HFF-Myc (cell line): ENCODE measurements around the gene CDPF1.

ENCODE experiments used
- DNase-seq: peaks from one replicate; pipeline ENCODE4 v3.0.0-alpha.2; 2011; ENCODE audit warnings: low read depth; ENCODE audit errors: extremely low read depth
- H3K4me3 ChIP-seq: replicated peaks from 2 replicates; pipeline ENCODE4 v1.5.1; 2011; ENCODE audit warnings: low read depth, mild to moderate bottlenecking, control low read depth, low read length
- CTCF ChIP-seq: IDR thresholded peaks from 2 replicates; pipeline ENCODE4 v1.5.1; 2012; ENCODE audit warnings: mild to moderate bottlenecking, low read depth, low read length, control low read depth; ENCODE audit errors: missing control alignments

The CDPF1 gene

DNA sequence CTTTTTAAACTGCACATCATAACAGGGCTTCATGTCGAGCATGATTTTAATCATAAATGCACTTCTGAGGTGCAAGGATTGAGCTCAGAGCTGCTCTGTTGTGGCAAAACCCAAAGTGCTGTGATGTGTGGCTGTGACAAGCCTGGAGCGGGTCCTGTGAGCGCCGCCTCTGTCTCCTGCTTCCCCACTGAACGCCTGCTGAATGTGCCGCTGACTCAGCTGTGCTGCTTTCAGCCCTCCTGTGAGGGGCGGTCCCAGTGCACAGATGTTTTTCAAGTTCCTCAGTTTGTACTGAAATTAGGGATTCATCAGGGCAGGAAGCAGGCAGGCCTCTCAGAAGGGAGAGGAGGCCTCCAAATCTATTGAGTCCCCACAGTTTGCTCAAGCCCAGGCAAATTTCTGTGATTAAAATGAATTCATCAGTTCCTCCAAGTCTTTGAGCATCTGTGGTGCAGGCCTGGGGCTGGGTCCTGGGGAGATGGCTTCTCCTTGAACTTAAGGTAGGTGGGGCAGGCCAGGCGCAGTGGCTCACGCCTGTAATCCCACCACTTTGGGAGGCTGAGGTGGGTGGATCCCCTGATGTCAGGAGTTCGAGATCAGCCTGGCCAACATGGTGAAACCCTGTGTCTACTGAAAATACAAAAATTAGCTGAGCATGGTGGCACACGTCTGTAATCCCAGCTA, 43.6 kb upstream of the CDPF1 start:
- H3K4me3 ChIP-seq = no peak overlapping the region
- TF ChIP-seq CTCF = no peak
- peak; percentile 49 for DNase-seq

GRCh38 chr22:46292732-46293131, 42.6 kb upstream of the CDPF1 start:
- H3K4me3 ChIP-seq = no peak overlapping the region
- no peak for TF ChIP-seq CTCF
- no peak for DNase-seq

GRCh38 chr22:46292173-46292572, 42.1 kb upstream of the CDPF1 start:
- no peak for DNase-seq
- no peak for TF ChIP-seq CTCF
- H3K4me3 ChIP-seq = no peak overlapping the region

GRCh38 chr22:46290843-46291785, 41.0 kb upstream of the CDPF1 start:
- TF ChIP-seq CTCF = no peak
- DNase-seq = no peak
- no peak overlapping the region for H3K4me3 ChIP-seq

GRCh38 chr22:46290121-46290842, 40.2 kb upstream of the CDPF1 start:
- no peak overlapping the region for H3K4me3 ChIP-seq
- no peak for TF ChIP-seq CTCF
- no peak for DNase-seq

GRCh38 chr22:46289244-46289891, 39.3 kb upstream of the CDPF1 start:
- DNase-seq = no peak
- TF ChIP-seq CTCF = no peak
- H3K4me3 ChIP-seq = no peak overlapping the region
